ENCODE measurements around the gene CLEC4G.

DNA sequence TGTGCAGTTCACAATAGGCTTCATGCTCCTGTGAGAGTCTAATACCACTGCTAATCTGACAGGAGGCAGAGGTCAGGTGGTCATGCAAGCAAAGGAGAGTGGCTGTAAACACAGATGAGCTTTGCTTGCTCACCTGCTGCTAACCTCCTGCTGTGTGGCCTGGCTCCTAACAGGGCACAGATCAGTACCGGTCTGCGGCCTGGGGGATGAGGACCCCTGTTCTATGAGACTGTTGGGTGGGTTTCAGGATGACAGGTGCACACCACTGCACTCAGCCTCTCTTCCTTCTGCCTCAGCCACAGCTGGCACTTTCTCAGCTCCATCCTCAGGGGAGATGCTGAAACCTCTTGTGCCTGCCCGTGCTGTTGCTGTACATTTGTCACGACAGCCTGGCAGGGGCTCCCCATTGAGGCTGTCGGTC, 9.7 kb downstream of the CLEC4G start:
- TF ChIP-seq POLR2A (IDR thresholded peaks at IDR 0.05): no peak
- TF ChIP-seq, protein P1, sequence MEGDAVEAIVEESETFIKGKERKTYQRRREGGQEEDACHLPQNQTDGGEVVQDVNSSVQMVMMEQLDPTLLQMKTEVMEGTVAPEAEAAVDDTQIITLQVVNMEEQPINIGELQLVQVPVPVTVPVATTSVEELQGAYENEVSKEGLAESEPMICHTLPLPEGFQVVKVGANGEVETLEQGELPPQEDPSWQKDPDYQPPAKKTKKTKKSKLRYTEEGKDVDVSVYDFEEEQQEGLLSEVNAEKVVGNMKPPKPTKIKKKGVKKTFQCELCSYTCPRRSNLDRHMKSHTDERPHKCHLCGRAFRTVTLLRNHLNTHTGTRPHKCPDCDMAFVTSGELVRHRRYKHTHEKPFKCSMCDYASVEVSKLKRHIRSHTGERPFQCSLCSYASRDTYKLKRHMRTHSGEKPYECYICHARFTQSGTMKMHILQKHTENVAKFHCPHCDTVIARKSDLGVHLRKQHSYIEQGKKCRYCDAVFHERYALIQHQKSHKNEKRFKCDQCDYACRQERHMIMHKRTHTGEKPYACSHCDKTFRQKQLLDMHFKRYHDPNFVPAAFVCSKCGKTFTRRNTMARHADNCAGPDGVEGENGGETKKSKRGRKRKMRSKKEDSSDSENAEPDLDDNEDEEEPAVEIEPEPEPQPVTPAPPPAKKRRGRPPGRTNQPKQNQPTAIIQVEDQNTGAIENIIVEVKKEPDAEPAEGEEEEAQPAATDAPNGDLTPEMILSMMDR (IDR thresholded peaks at IDR 0.05): no peak
